Stimulated activated memory B cell treated with anti-CD40 and anti-IgM and Interleukin-4, amounts not matched to agents 10 μg/mL and 1 μg/mL and 100 μg/mL, for 72 hours (primary cell): ENCODE measurements around the gene WDR64.
"Not testable (repeated sequence)": the region's sequence is repeated elsewhere in the genome, so short reads cannot be mapped to it uniquely, and the experiment has no call there.

Experiments
- ATAC-seq: fragments of 150-1000 bp; cut with Tn5 transposase; 2 replicates; pipeline ENCODE4 v1.10.0; 2021
- H3K27ac Mint-ChIP-seq: one replicate; pipeline ENCODE4 v1.8.0; 2022; ENCODE audit warnings: mild to moderate bottlenecking, mixed read lengths
- H3K27me3 Mint-ChIP-seq: one replicate; pipeline ENCODE4 v1.8.0; 2022; ENCODE audit warnings: mixed read lengths
- H3K36me3 Mint-ChIP-seq: one replicate; pipeline ENCODE4 v1.8.0; 2022; ENCODE audit warnings: mixed read lengths
- H3K4me1 Mint-ChIP-seq: one replicate; pipeline ENCODE4 v1.8.0; 2022; ENCODE audit warnings: mixed read lengths
- H3K4me3 Mint-ChIP-seq: one replicate; pipeline ENCODE4 v1.8.0; 2022; ENCODE audit warnings: mild to moderate bottlenecking, moderate library complexity, mixed read lengths
- H3K9me3 Mint-ChIP-seq: one replicate; pipeline ENCODE4 v1.8.0; 2022; ENCODE audit warnings: mixed read lengths

WDR64 gene

GRCh38 chr1:241799416-241799815 is 147.3 kb downstream of the WDR64 start:
- H3K36me3 Mint-ChIP-seq, result no peaks in the 10 kb centered on the region
- peaks cover 10% of the 10 kb centered on the region for H3K27me3 Mint-ChIP-seq
- ATAC-seq, result no peak
- no peak overlapping the region for H3K27ac Mint-ChIP-seq
- H3K9me3 Mint-ChIP-seq, result no peaks in the 10 kb centered on the region
- H3K4me3 Mint-ChIP-seq, result no peak overlapping the region
- H3K4me1 Mint-ChIP-seq, result no peaks in the 10 kb centered on the region

- H3K27ac Mint-ChIP-seq, result no peak overlapping the region
- no peaks in the 10 kb centered on the region for H3K9me3 Mint-ChIP-seq
- ATAC-seq, result no peak
- no peaks in the 10 kb centered on the region for H3K4me1 Mint-ChIP-seq
- no peaks in the 10 kb centered on the region for H3K36me3 Mint-ChIP-seq
- no peak overlapping the region for H3K4me3 Mint-ChIP-seq
- peaks cover 10% of the 10 kb centered on the region for H3K27me3 Mint-ChIP-seq
These were observed 148.6 kb downstream of the WDR64 start for GRCh38 chr1:241800640-241801039.

GRCh38 chr1:241802863-241803262 is 150.8 kb downstream of the WDR64 start:
- Mint-ChIP-seq H3K4me3 (no peak overlapping the region), H3K9me3 (no peaks in the 10 kb centered on the region), H3K27me3 (peaks cover 10% of the 10 kb centered on the region)

GRCh38 chr1:241804706-241805105 is 152.6 kb downstream of the WDR64 start:
- H3K27ac Mint-ChIP-seq, H3K9me3 Mint-ChIP-seq, ATAC-seq, H3K4me1 Mint-ChIP-seq, H3K36me3 Mint-ChIP-seq, H3K4me3 Mint-ChIP-seq, H3K27me3 Mint-ChIP-seq: not testable (repeated sequence)

More at GRCh38 chr1:241802863-241803262, 150.8 kb downstream of the WDR64 start:
- Mint-ChIP-seq H3K36me3 (no peaks in the 10 kb centered on the region), H3K27ac (no peak overlapping the region), H3K4me1 (no peaks in the 10 kb centered on the region)
- no peak for ATAC-seq

GRCh38 chr1:241808265-241808664 is 156.2 kb downstream of the WDR64 start:
- no peak for ATAC-seq
- H3K9me3 Mint-ChIP-seq, result no peaks in the 10 kb centered on the region
- no peaks in the 10 kb centered on the region for H3K36me3 Mint-ChIP-seq
- H3K4me1 Mint-ChIP-seq, result no peaks in the 10 kb centered on the region
- peaks cover 4% of the 10 kb centered on the region for H3K27me3 Mint-ChIP-seq
- H3K4me3 Mint-ChIP-seq, result no peak overlapping the region
- H3K27ac Mint-ChIP-seq, result no peak overlapping the region

- ATAC-seq, result peak; percentile 62
- Mint-ChIP-seq H3K36me3 (no peaks in the 10 kb centered on the region), H3K27me3 (no peaks in the 10 kb centered on the region), H3K4me3 (no peak overlapping the region), H3K4me1 (no peaks in the 10 kb centered on the region), H3K27ac (no peak overlapping the region), H3K9me3 (no peaks in the 10 kb centered on the region)
These were observed 158.8 kb downstream of the WDR64 start for GRCh38 chr1:241810769-241811405.

- ATAC-seq, result no peak
These were observed 161.8 kb downstream of the WDR64 start for GRCh38 chr1:241813768-241814320.

GRCh38 chr1:241816008-241816407 is 163.9 kb downstream of the WDR64 start:
- Mint-ChIP-seq H3K27me3 (no peaks in the 10 kb centered on the region), H3K4me3 (no peak overlapping the region), H3K36me3 (no peaks in the 10 kb centered on the region), H3K27ac (no peak overlapping the region), H3K4me1 (peaks cover 15% of the 10 kb centered on the region), H3K9me3 (no peaks in the 10 kb centered on the region)
- ATAC-seq, result no peak

More at GRCh38 chr1:241813768-241814320, 161.8 kb downstream of the WDR64 start:
- H3K4me1 Mint-ChIP-seq, result peaks cover 15% of the 10 kb centered on the region
- no peaks in the 10 kb centered on the region for H3K9me3 Mint-ChIP-seq
- H3K27ac Mint-ChIP-seq, result no peak overlapping the region
- no peaks in the 10 kb centered on the region for H3K36me3 Mint-ChIP-seq
- H3K4me3 Mint-ChIP-seq, result no peak overlapping the region
- no peaks in the 10 kb centered on the region for H3K27me3 Mint-ChIP-seq

- no peak for ATAC-seq
- Mint-ChIP-seq H3K36me3 (no peaks in the 10 kb centered on the region), H3K27ac (no peak overlapping the region), H3K27me3 (no peaks in the 10 kb centered on the region), H3K9me3 (no peaks in the 10 kb centered on the region), H3K4me1 (peaks cover 15% of the 10 kb centered on the region), H3K4me3 (no peak overlapping the region)
These were observed 165.3 kb downstream of the WDR64 start for GRCh38 chr1:241817331-241817792.

- peak; percentile 78 for ATAC-seq
- Mint-ChIP-seq H3K27me3 (no peaks in the 10 kb centered on the region), H3K9me3 (no peaks in the 10 kb centered on the region), H3K27ac (no peak overlapping the region), H3K36me3 (no peaks in the 10 kb centered on the region), H3K4me3 (no peak overlapping the region), H3K4me1 (peaks cover 15% of the 10 kb centered on the region)
These were observed 166.0 kb downstream of the WDR64 start for GRCh38 chr1:241817956-241818612.

GRCh38 chr1:241819340-241819866 is 167.3 kb downstream of the WDR64 start:
- H3K27me3 Mint-ChIP-seq, result no peaks in the 10 kb centered on the region
- H3K4me3 Mint-ChIP-seq, result no peak overlapping the region
- H3K4me1 Mint-ChIP-seq, result peaks cover 15% of the 10 kb centered on the region
- H3K9me3 Mint-ChIP-seq, result no peaks in the 10 kb centered on the region
- ATAC-seq, result no peak
- no peak overlapping the region for H3K27ac Mint-ChIP-seq
- no peaks in the 10 kb centered on the region for H3K36me3 Mint-ChIP-seq

GRCh38 chr1:241821363-241821762 is 169.3 kb downstream of the WDR64 start:
- H3K27ac Mint-ChIP-seq, result no peak overlapping the region
- ATAC-seq, result no peak
- no peaks in the 10 kb centered on the region for H3K36me3 Mint-ChIP-seq
- no peaks in the 10 kb centered on the region for H3K27me3 Mint-ChIP-seq
- no peak overlapping the region for H3K4me3 Mint-ChIP-seq
- H3K9me3 Mint-ChIP-seq, result no peaks in the 10 kb centered on the region
- H3K4me1 Mint-ChIP-seq, result peaks cover 15% of the 10 kb centered on the region

GRCh38 chr1:241822846-241823245 is 170.8 kb downstream of the WDR64 start:
- no peaks in the 10 kb centered on the region for H3K9me3 Mint-ChIP-seq
- H3K27ac Mint-ChIP-seq, result no peak overlapping the region
- no peaks in the 10 kb centered on the region for H3K36me3 Mint-ChIP-seq
- no peak for ATAC-seq
- H3K4me3 Mint-ChIP-seq, result no peak overlapping the region
- no peaks in the 10 kb centered on the region for H3K27me3 Mint-ChIP-seq
- peaks cover 7% of the 10 kb centered on the region for H3K4me1 Mint-ChIP-seq

GRCh38 chr1:241823925-241824324 is 171.8 kb downstream of the WDR64 start:
- H3K4me1 Mint-ChIP-seq, result no peaks in the 10 kb centered on the region
- ATAC-seq, result no peak
- no peaks in the 10 kb centered on the region for H3K27me3 Mint-ChIP-seq
- no peaks in the 10 kb centered on the region for H3K9me3 Mint-ChIP-seq
- no peak overlapping the region for H3K4me3 Mint-ChIP-seq
- no peak overlapping the region for H3K27ac Mint-ChIP-seq
- H3K36me3 Mint-ChIP-seq, result no peaks in the 10 kb centered on the region

GRCh38 chr1:241825581-241825980 is 173.5 kb downstream of the WDR64 start:
- no peak for ATAC-seq
- Mint-ChIP-seq H3K27me3 (no peaks in the 10 kb centered on the region), H3K27ac (no peak overlapping the region), H3K4me3 (no peak overlapping the region), H3K36me3 (no peaks in the 10 kb centered on the region), H3K4me1 (no peaks in the 10 kb centered on the region), H3K9me3 (no peaks in the 10 kb centered on the region)

GRCh38 chr1:241826613-241827012 is 174.5 kb downstream of the WDR64 start:
- not testable (repeated sequence) for H3K36me3 Mint-ChIP-seq, H3K4me1 Mint-ChIP-seq, H3K4me3 Mint-ChIP-seq, H3K27me3 Mint-ChIP-seq, H3K9me3 Mint-ChIP-seq, ATAC-seq, H3K27ac Mint-ChIP-seq
